SK-N-MC (cell line): Measurements from ENCODE around the gene CLCN2.

Experiments
- EZH2 ChIP-seq: fragments of 200-600 bp; sonication (generic); IDR thresholded peaks from one replicate; pipeline ENCODE4 v1.6.1; 2017; ENCODE audit warnings: antibody characterized with exemption
- POLR2AphosphoS5 ChIP-seq: IDR thresholded peaks from 2 replicates; pipeline ENCODE4 v1.6.1; 2012; ENCODE audit warnings: mild to moderate bottlenecking, low read depth, low read length, borderline replicate concordance

GRCh38 chr3:184315543-184315867 lies 45.9 kb downstream of the CLCN2 start:
- TF ChIP-seq POLR2AphosphoS5 (no peak), EZH2 (no peak)
